NB4 (cell line): ENCODE data around the gene SEL1L.

Experiments used
- CTCF ChIP-seq: IDR thresholded peaks from one replicate; pipeline ENCODE4 v1.5.1; 2012; ENCODE audit warnings: low read depth, low read length
- MYC ChIP-seq: IDR thresholded peaks from 2 replicates; pipeline ENCODE4 v1.6.1; 2011; ENCODE audit warnings: low read depth, low read length

GRCh38 chr14:81521356-81521755 is 12.3 kb downstream of the SEL1L start:
- TF ChIP-seq CTCF (no peak), MYC (no peak)
